K562 (cell line): ENCODE measurements around the gene PPP2R2D. TPM values are rescaled to one million over a fixed set of nuclear protein-coding genes. Genes with fewer than 3 reads are reported as not detected.
A peak's percentile ranks its signal among the peaks of the same experiment; 100 is the strongest.

Source experiments
- ATAC-seq: fragments of 200-7000 bp; cut with Tn5 transposase; 3 replicates; pipeline ENCODE4 v1.9.1; 2020; ENCODE audit warnings: moderate library complexity
- BruUV-seq: library from RNA; stranded (reverse); fragments of 400-500 nt; replicated peaks from 2 replicates; lab custom pipeline; 2021; lab: Mats Ljungman, UMichigan
- CTCF ChIA-PET: fragments of 300-600 bp; formaldehyde crosslinking; extraction: SDS; loops from one replicate; lab custom pipeline; 2021; ENCODE audit warnings: low intra/inter-chr PET ratio; lab: Yijun Ruan, JAX
- POLR2A ChIA-PET: fragments of 300-600, 350-650 bp; sonication (Branson Sonifier 250); formaldehyde crosslinking; extraction: SDS; loops from one replicate; lab custom pipeline; 2021; ENCODE audit warnings: antibody characterized with exemption, inconsistent platforms; lab: Yijun Ruan, JAX
- DNase-seq, 4 experiments: peaks; one replicate each; pipeline versions ENCODE4 v3.0.0 to v3.0.0-alpha.2; 2011 to 2018; ENCODE audit warnings: low spot score in 3 of 4, mixed read lengths in 3 of 4; ENCODE audit errors: extremely low read depth in 1 of 4
- FAIRE-seq: peaks from 2 replicates; lab custom pipeline; 2011; peaks lifted over from hg19 to GRCh38; lab: Jason Lieb, UNC
- H2AFZ ChIP-seq: 2 replicates; pipeline ENCODE4 v1.6.0; 2011; ENCODE audit warnings: low read depth, low read length, control low read depth, inconsistent platforms
- H3K27ac ChIP-seq: fragments of 200-600 bp; 3 replicates; pipeline ENCODE4 v1.8.0; 2011; ENCODE audit warnings: low read depth, mild to moderate bottlenecking, control low read depth, inconsistent platforms, low read length, moderate library complexity, mixed read lengths; ENCODE audit errors: extremely low read depth
- H3K27me3 ChIP-seq, 2 experiments: fragments of 300-600 bp in 1 of 2; 2 replicates in 1 of 2; 3 replicates in 1 of 2; pipeline versions ENCODE4 v1.6.0 to v1.8.0; 2011; ENCODE audit warnings: inconsistent platforms in 2 of 2, low read length in 2 of 2, mild to moderate bottlenecking in 1 of 2, mixed read lengths in 1 of 2, moderate library complexity in 1 of 2; ENCODE audit not compliant: control insufficient read depth in 2 of 2, insufficient read depth in 2 of 2
- H3K36me3 ChIP-seq: fragments of 300-600 bp; 3 replicates; pipeline ENCODE4 v1.8.0; 2011; ENCODE audit warnings: mild to moderate bottlenecking, low read length, inconsistent platforms; ENCODE audit not compliant: control insufficient read depth, insufficient read depth
- H3K4me1 ChIP-seq, 2 experiments: fragments of 200-600 bp in 1 of 2; replicated peaks in 1 of 2; 2 replicates in 1 of 2; 3 replicates in 1 of 2; pipeline versions ENCODE4 v1.5.1 to v1.8.0; 2011; ENCODE audit warnings: inconsistent platforms in 2 of 2, low read length in 2 of 2, mild to moderate bottlenecking in 1 of 2, mixed read lengths in 1 of 2, moderate library complexity in 1 of 2; ENCODE audit not compliant: control insufficient read depth in 2 of 2, insufficient read depth in 2 of 2
- H3K4me2 ChIP-seq: 2 replicates; pipeline ENCODE4 v1.6.1; 2011; ENCODE audit warnings: low read length, control low read depth, inconsistent platforms, mixed read lengths; ENCODE audit not compliant: insufficient read depth
- H3K4me3 ChIP-seq: fragments of 200-600 bp; sonication (generic), shearing (Covaris generic); 2 replicates; pipeline ENCODE4 v1.5.1; 2016; ENCODE audit warnings: control low read depth, inconsistent platforms
- H3K79me2 ChIP-seq: fragments of 200-600 bp; 3 replicates; pipeline ENCODE4 v1.8.0; 2011; ENCODE audit warnings: low read length, inconsistent platforms; ENCODE audit not compliant: control insufficient read depth, insufficient read depth
- H3K9ac ChIP-seq, 2 experiments: 2 replicates each; pipeline versions ENCODE4 v1.6.0 to v1.6.1; 2011; ENCODE audit warnings: low read depth in 2 of 2, low read length in 2 of 2, control low read depth in 1 of 2, inconsistent platforms in 1 of 2, mild to moderate bottlenecking in 1 of 2, mixed read lengths in 1 of 2; ENCODE audit not compliant: insufficient read depth in 1 of 2
- H3K9me1 ChIP-seq: one replicate; pipeline ENCODE4 v1.6.0; 2011; ENCODE audit warnings: inconsistent platforms, mild to moderate bottlenecking, low read length, moderate library complexity; ENCODE audit not compliant: control insufficient read depth, insufficient read depth
- H3K9me3 ChIP-seq: replicated peaks from 2 replicates; pipeline ENCODE4 v1.5.1; 2011; ENCODE audit warnings: low read depth, low read length, inconsistent platforms; ENCODE audit not compliant: control insufficient read depth, insufficient read depth
- H4K20me1 ChIP-seq: replicated peaks from 2 replicates; pipeline ENCODE4 v1.6.1; 2011; ENCODE audit warnings: low read length, inconsistent platforms, mixed read lengths; ENCODE audit not compliant: control insufficient read depth, insufficient read depth
- HMGXB4 ChIP-seq: sonication (generic); formaldehyde crosslinking; IDR thresholded peaks from 2 replicates; pipeline ENCODE4 v1.8.1; 2023; ENCODE audit warnings: mild to moderate bottlenecking, missing genetic modification reagents
- KDM1A ChIP-seq, 2 experiments: fragments of 450-650 bp; IDR thresholded peaks; 2 replicates each; pipeline ENCODE4 v1.6.1; 2016; ENCODE audit warnings: mild to moderate bottlenecking in 2 of 2
- MCM5 ChIP-seq: fragments of 450-650 bp; IDR thresholded peaks from 2 replicates; pipeline ENCODE4 v1.6.1; 2016; ENCODE audit warnings: low read depth
- MIER1 ChIP-seq: fragments of 450-650 bp; IDR thresholded peaks from 2 replicates; pipeline ENCODE4 v1.6.1; 2016; ENCODE audit warnings: antibody characterized with exemption, mild to moderate bottlenecking, low read depth
- NRF1 ChIP-seq, 2 experiments: fragments of 450-650 bp; IDR thresholded peaks in 1 of 2; conservative IDR thresholded peaks in 1 of 2; 2 replicates each; pipeline ENCODE4 v1.6.1; 2014; ENCODE audit warnings: mild to moderate bottlenecking in 2 of 2
- PATZ1 ChIP-seq: fragments of 250-450 bp; sonication (Bioruptor Pico); IDR thresholded peaks from 2 replicates; pipeline ENCODE4 v1.5.0; 2020; ENCODE audit warnings: mild to moderate bottlenecking, borderline replicate concordance
- PYGO2 ChIP-seq: fragments of 450-650 bp; IDR thresholded peaks from 2 replicates; pipeline ENCODE4 v1.6.1; 2016; ENCODE audit warnings: mild to moderate bottlenecking, missing genetic modification characterization, moderate library complexity, missing compliant biosample characterization
- SOX6 ChIP-seq: fragments of 450-650 bp; IDR thresholded peaks from 2 replicates; pipeline ENCODE4 v1.6.1; 2014; ENCODE audit warnings: mild to moderate bottlenecking
- SP2 ChIP-seq: IDR thresholded peaks from 2 replicates; pipeline ENCODE4 v1.6.1; 2011; ENCODE audit warnings: mild to moderate bottlenecking, low read depth, low read length, moderate library complexity; ENCODE audit not compliant: poor library complexity, severe bottlenecking; ENCODE audit errors: extremely low read depth
- TAF9B ChIP-seq: fragments of 450-650 bp; IDR thresholded peaks from 2 replicates; pipeline ENCODE4 v1.6.1; 2018; ENCODE audit warnings: mild to moderate bottlenecking; ENCODE audit not compliant: partially characterized antibody
- TCF3 ChIP-seq: sonication (generic); formaldehyde crosslinking; IDR thresholded peaks from 2 replicates; pipeline ENCODE4 v1.4.0; 2020; ENCODE audit warnings: mild to moderate bottlenecking, missing genetic modification reagents
- TGIF2 ChIP-seq: sonication (generic); formaldehyde crosslinking; IDR thresholded peaks from 2 replicates; pipeline ENCODE4 v1.8.1; 2022; ENCODE audit warnings: mild to moderate bottlenecking, missing genetic modification reagents, moderate library complexity
- ZBTB26 ChIP-seq: fragments of 450-650 bp; formaldehyde crosslinking; IDR thresholded peaks from 2 replicates; pipeline ENCODE4 v1.4.0; 2022; ENCODE audit warnings: missing genetic modification characterization
- ZEB2 ChIP-seq: fragments of 450-650 bp; IDR thresholded peaks from 2 replicates; pipeline ENCODE4 v1.6.1; 2016
- ZNF232 ChIP-seq: sonication (generic); formaldehyde crosslinking; IDR thresholded peaks from 2 replicates; pipeline ENCODE4 v1.8.0; 2022; ENCODE audit warnings: mild to moderate bottlenecking, missing genetic modification reagents
- ZNF699 ChIP-seq: fragments of 250-450 bp; sonication (Bioruptor Pico); IDR thresholded peaks from 2 replicates; pipeline ENCODE4 v1.8.0; 2021; ENCODE audit warnings: mild to moderate bottlenecking, moderate library complexity; ENCODE audit not compliant: insufficient replicate concordance
- ZNF780A ChIP-seq: fragments of 250-450 bp; sonication (Bioruptor Pico); IDR thresholded peaks from 2 replicates; pipeline ENCODE4 v1.5.0; 2021; ENCODE audit warnings: mild to moderate bottlenecking
- WGBS: fragments of 100-300 bp; shearing (Covaris generic); methylation state at CpG from one replicate; pipeline ENCODE4 v1.1.6; 2016; ENCODE audit warnings: low coverage, mixed read lengths; ENCODE audit not compliant: insufficient coverage; ENCODE audit errors: missing lambda C conversion rate; 5-methylcytosine and 5-hydroxymethylcytosine counted together
- in situ Hi-C: fragments of 300-500 bp; cut with MboI; formaldehyde crosslinking; loops from 4 replicates; pipeline ENCODE4 v1.15.0; 2018; ENCODE audit warnings: inconsistent platforms, mixed read lengths
- intact Hi-C: fragments of 100-400 bp; cut with micrococcal nuclease; formaldehyde crosslinking; loops from 2 replicates; pipeline ENCODE4 v1.14.2; 2022
- polyA plus RNA-seq, 8 experiments: library from polyadenylated mRNA; depleted of rRNA in 4 of 8; stranded (reverse) in 5 of 8; unstranded in 3 of 8; fragments of >200 nt; fragmentation: Nextera tagmentation in 2 of 8; fragmentation: Illumina TruSeq in 1 of 8; extraction: Ambion mirVana in 2 of 8; extraction: Trizol in 1 of 8; gene quantifications; 2 replicates each; pipeline versions ENCODE4 v1.2.1 to v1.2.3, GENCODE V29; 2011 to 2014; ENCODE audit warnings: inconsistent platforms in 1 of 8, missing spikeins in 1 of 8
- total RNA-seq, 7 experiments: library from RNA; depleted of rRNA in 6 of 7; stranded (reverse); fragments of >200 nt in 6 of 7; fragmentation: Illumina TruSeq in 2 of 7; extraction: Trizol in 2 of 7; gene quantifications; 2 replicates each; pipeline versions ENCODE4 v1.2.1 to v1.2.3, GENCODE V29; 2011 to 2021; ENCODE audit warnings: low replicate concordance in 1 of 7

Gene PPP2R2D
- total and polyA plus RNA-seq, 9 of the 15 experiments (the other 6 are each of a cell fraction or from before 2014, with no cell fraction given) = 1.9 to 37.0 (median 26.8) TPM

- H3K4me2 ChIP-seq = no peak overlapping the region
- no peaks in the 10 kb centered on the region for H3K9me1 ChIP-seq
- ATAC-seq = no peak
- H3K9ac ChIP-seq = peak overlapping the region in 1 of 2 experiments; percentile 75; a peak in 1 of 4 replicates
- in situ Hi-C loops (no loop called here), intact Hi-C loops (no loop called here)
- ChIA-PET POLR2A (interaction anchor here (0.6 to 7.7 kb wide), 2 partner anchors 13 to 211 kb away, joined by 3 to 100 read pairs; no protein-coding TSS in a partner anchor), CTCF (no interaction called here)
- 21% methylated on average over 2 of the region's 5 CpGs for WGBS
- FAIRE-seq = no peak
- peaks cover 39 to 41% of the 10 kb centered on the region in 2 experiments for H3K4me1 ChIP-seq
- H3K27ac ChIP-seq = peak overlapping the region; percentile 99
- peak in 1 of 4 experiments; percentile 19 for DNase-seq
- 0 out of 2 replicates have a peak overlapping the region, but pooled peaks have one; percentile 7 for H2AFZ ChIP-seq
- peaks cover 15% of the 10 kb centered on the region; the same call in 2 of the 3 replicates for H3K36me3 ChIP-seq
- peaks cover 28% of the 10 kb centered on the region for H3K79me2 ChIP-seq
- peaks cover 7% of the 10 kb centered on the region; the same call in 1 of the 2 replicates for H4K20me1 ChIP-seq
- no TSS peak for BruUV-seq
- H3K9me3 ChIP-seq = no peaks in the 10 kb centered on the region
- no peak overlapping the region for H3K4me3 ChIP-seq
- H3K27me3 ChIP-seq = no peaks in the 10 kb centered on the region
- TF ChIP-seq ZNF780A = no peak
- no peak for TF ChIP-seq SOX6
- TF ChIP-seq TAF9B = no peak
- TF ChIP-seq PATZ1 (CRISPR knock-in tag) = no peak
- TF ChIP-seq ZBTB26 (CRISPR knock-in tag) = no peak
- no peak for TF ChIP-seq PYGO2 (tag)
- no peak for TF ChIP-seq TCF3 (CRISPR knock-in tag)
- TF ChIP-seq KDM1A (IDR thresholded peaks at IDR 0.05) = no peak
- TF ChIP-seq ZNF699 = no peak
- no peak for TF ChIP-seq NRF1 (conservative IDR thresholded peaks at IDR 0.05 in 1 of 2, IDR thresholded peaks at IDR 0.05 in 1 of 2)
- TF ChIP-seq TGIF2 (CRISPR knock-in tag) = no peak
- TF ChIP-seq HMGXB4 (CRISPR knock-in tag) = no peak
- TF ChIP-seq MIER1 = 0 out of 2 replicates have a peak, but pooled peaks have one; percentile 45
- no peak for TF ChIP-seq ZNF232 (CRISPR knock-in tag)
- TF ChIP-seq SP2 = no peak
- no peak for TF ChIP-seq MCM5
- TF ChIP-seq ZEB2 = 0 out of 2 replicates have a peak, but pooled peaks have one; percentile 21
Measured at GRCh38 chr10:131898713-131899112, 2.1 kb upstream of the PPP2R2D start.
